GM21423 (cell line): ENCODE data around the gene GLI3.

Experiments
- ATAC-seq: cut with Tn5 transposase; IDR thresholded peaks from one replicate; pipeline ENCODE4 v1.9.1; 2021; ENCODE audit warnings: mild to moderate bottlenecking, moderate library complexity; ENCODE audit not compliant: unreplicated experiment

GLI3 gene

GRCh38 chr7:42049761-42050160 lies 187.2 kb downstream of the GLI3 start:
- no peak for ATAC-seq

- ATAC-seq = no peak
Observed at GRCh38 chr7:42046483-42046882, 190.5 kb downstream of the GLI3 start.

GRCh38 chr7:42045961-42046360 lies 191.0 kb downstream of the GLI3 start:
- ATAC-seq = no peak

GRCh38 chr7:42039921-42040320 lies 197.1 kb downstream of the GLI3 start:
- no peak for ATAC-seq

GRCh38 chr7:42035210-42035609 lies 201.8 kb downstream of the GLI3 start:
- ATAC-seq = no peak

GRCh38 chr7:42033480-42033879 lies 203.5 kb downstream of the GLI3 start:
- ATAC-seq = no peak

- no peak for ATAC-seq
Observed at GRCh38 chr7:42029405-42029804, 207.6 kb downstream of the GLI3 start.

- ATAC-seq = no peak
Observed at GRCh38 chr7:42027521-42027920, 209.5 kb downstream of the GLI3 start.

- ATAC-seq = no peak
Observed at GRCh38 chr7:42026622-42027197, 210.3 kb downstream of the GLI3 start.

GRCh38 chr7:42025635-42026375 lies 211.2 kb downstream of the GLI3 start:
- ATAC-seq = no peak

- ATAC-seq = no peak
Observed at GRCh38 chr7:42024537-42024936, 212.5 kb downstream of the GLI3 start.

- ATAC-seq = no peak
Observed at GRCh38 chr7:42023262-42023661, 213.7 kb downstream of the GLI3 start.

- ATAC-seq = no peak
Observed at GRCh38 chr7:42022791-42023190, 214.2 kb downstream of the GLI3 start.

GRCh38 chr7:42022056-42022455 lies 215.0 kb downstream of the GLI3 start:
- ATAC-seq = no peak

GRCh38 chr7:42021631-42022030 lies 215.4 kb downstream of the GLI3 start:
- ATAC-seq = no peak

- no peak for ATAC-seq
Observed at GRCh38 chr7:42020061-42020460, 216.9 kb downstream of the GLI3 start.

- no peak for ATAC-seq
Observed at GRCh38 chr7:42017349-42017986, 219.5 kb downstream of the GLI3 start.

GRCh38 chr7:42016517-42016916 lies 220.5 kb downstream of the GLI3 start:
- no peak for ATAC-seq

- ATAC-seq = no peak
Observed at GRCh38 chr7:42014625-42015618, 222.1 kb downstream of the GLI3 start.

- no peak for ATAC-seq
Observed at GRCh38 chr7:42012786-42013360, 224.1 kb downstream of the GLI3 start.

GRCh38 chr7:42012313-42012712 lies 224.7 kb downstream of the GLI3 start:
- no peak for ATAC-seq
